ENCODE results near the gene DES.

DNA sequence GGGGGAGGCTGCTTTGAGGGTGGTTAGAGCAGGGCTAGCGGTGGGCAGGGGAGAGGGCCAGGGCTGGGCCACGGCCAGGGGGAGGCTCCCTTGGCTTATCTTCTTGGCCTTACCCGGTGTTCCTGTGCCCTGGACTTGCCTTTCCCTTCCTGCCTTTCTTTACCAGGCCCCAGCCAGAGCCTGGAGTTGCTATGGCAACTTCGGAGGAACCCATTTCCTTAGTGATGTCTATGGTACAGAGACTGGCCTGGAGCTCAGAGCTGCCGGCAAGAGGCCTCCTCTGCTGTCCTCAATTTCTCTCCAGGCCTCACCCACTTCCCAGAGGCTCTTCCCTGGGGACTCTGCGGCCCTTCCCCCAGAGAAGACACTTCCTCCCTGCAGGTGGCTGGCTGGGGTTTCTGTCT, 27.9 kb downstream of the DES start:
- TF ChIP-seq YY1 (IDR thresholded peaks at IDR 0.05; ENCODE audit: low read depth) (no peak), EP300 (IDR thresholded peaks at IDR 0.05; ENCODE audit: borderline replicate concordance) (no peak), CREB1 (IDR thresholded peaks at IDR 0.05; ENCODE audit: low read depth) (no peak), EGR1 (IDR thresholded peaks at IDR 0.05) (no peak), TAF1 (IDR thresholded peaks at IDR 0.05; ENCODE audit: low read depth) (no peak), TEAD4 (IDR thresholded peaks at IDR 0.05) (no peak), RAD21 (IDR thresholded peaks at IDR 0.05; ENCODE audit: low read depth) (no peak), FOXM1 (IDR thresholded peaks at IDR 0.05; ENCODE audit: borderline replicate concordance, low read depth) (no peak), CEBPB (IDR thresholded peaks at IDR 0.05) (no peak)
- TF ChIP-seq, protein P1, sequence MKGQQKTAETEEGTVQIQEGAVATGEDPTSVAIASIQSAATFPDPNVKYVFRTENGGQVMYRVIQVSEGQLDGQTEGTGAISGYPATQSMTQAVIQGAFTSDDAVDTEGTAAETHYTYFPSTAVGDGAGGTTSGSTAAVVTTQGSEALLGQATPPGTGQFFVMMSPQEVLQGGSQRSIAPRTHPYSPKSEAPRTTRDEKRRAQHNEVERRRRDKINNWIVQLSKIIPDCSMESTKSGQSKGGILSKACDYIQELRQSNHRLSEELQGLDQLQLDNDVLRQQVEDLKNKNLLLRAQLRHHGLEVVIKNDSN (IDR thresholded peaks at IDR 0.05) = no peak
- TF ChIP-seq, protein P2, sequence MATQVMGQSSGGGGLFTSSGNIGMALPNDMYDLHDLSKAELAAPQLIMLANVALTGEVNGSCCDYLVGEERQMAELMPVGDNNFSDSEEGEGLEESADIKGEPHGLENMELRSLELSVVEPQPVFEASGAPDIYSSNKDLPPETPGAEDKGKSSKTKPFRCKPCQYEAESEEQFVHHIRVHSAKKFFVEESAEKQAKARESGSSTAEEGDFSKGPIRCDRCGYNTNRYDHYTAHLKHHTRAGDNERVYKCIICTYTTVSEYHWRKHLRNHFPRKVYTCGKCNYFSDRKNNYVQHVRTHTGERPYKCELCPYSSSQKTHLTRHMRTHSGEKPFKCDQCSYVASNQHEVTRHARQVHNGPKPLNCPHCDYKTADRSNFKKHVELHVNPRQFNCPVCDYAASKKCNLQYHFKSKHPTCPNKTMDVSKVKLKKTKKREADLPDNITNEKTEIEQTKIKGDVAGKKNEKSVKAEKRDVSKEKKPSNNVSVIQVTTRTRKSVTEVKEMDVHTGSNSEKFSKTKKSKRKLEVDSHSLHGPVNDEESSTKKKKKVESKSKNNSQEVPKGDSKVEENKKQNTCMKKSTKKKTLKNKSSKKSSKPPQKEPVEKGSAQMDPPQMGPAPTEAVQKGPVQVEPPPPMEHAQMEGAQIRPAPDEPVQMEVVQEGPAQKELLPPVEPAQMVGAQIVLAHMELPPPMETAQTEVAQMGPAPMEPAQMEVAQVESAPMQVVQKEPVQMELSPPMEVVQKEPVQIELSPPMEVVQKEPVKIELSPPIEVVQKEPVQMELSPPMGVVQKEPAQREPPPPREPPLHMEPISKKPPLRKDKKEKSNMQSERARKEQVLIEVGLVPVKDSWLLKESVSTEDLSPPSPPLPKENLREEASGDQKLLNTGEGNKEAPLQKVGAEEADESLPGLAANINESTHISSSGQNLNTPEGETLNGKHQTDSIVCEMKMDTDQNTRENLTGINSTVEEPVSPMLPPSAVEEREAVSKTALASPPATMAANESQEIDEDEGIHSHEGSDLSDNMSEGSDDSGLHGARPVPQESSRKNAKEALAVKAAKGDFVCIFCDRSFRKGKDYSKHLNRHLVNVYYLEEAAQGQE (IDR thresholded peaks at IDR 0.05; ENCODE audit: low read depth) = no peak
